Keratinocyte (primary cell): ENCODE results near the gene BBS9. TPM values are rescaled to one million over a fixed set of nuclear protein-coding genes. Genes with fewer than 3 reads are reported as not detected.

Experiments used
- DNase-seq: peaks from one replicate; pipeline ENCODE4 v3.0.0-alpha.2; 2011; ENCODE audit warnings: low read depth, missing footprints, low spot score
- FAIRE-seq: peaks from 2 replicates; lab custom pipeline; 2011; peaks lifted over from hg19 to GRCh38; lab: Jason Lieb, UNC
- H2AFZ ChIP-seq: 2 replicates; pipeline ENCODE4 v1.6.0; 2012; ENCODE audit warnings: low read length, control low read depth, inconsistent platforms; ENCODE audit not compliant: control insufficient read depth
- H3K27ac ChIP-seq: 2 replicates; pipeline ENCODE4 v1.5.1; 2011; ENCODE audit warnings: low read length; ENCODE audit not compliant: control insufficient read depth, insufficient read depth
- H3K27me3 ChIP-seq: 3 replicates; pipeline ENCODE4 v1.6.0; 2011; ENCODE audit warnings: low read length; ENCODE audit not compliant: control insufficient read depth, insufficient read depth; ENCODE audit errors: extremely low read depth
- H3K36me3 ChIP-seq, 2 experiments: 2 replicates in 1 of 2; 3 replicates in 1 of 2; pipeline ENCODE4 v1.5.1; 2011; ENCODE audit warnings: low read length in 2 of 2, mild to moderate bottlenecking in 1 of 2; ENCODE audit not compliant: control insufficient read depth in 2 of 2, insufficient read depth in 2 of 2; ENCODE audit errors: extremely low read depth in 1 of 2
- H3K4me1 ChIP-seq: 3 replicates; pipeline ENCODE4 v1.5.1; 2011; ENCODE audit warnings: low read length; ENCODE audit not compliant: control insufficient read depth, insufficient read depth; ENCODE audit errors: extremely low read depth
- H3K4me2 ChIP-seq: 3 replicates; pipeline ENCODE4 v1.6.0; 2011; ENCODE audit warnings: low read depth, low read length; ENCODE audit not compliant: control insufficient read depth, insufficient read depth; ENCODE audit errors: extremely low read depth
- H3K4me3 ChIP-seq, 3 experiments: fragments of 200-600 bp in 1 of 3; sonication (generic) in 1 of 3; 2 replicates in 2 of 3; 3 replicates in 1 of 3; pipeline ENCODE4 v1.5.1; 2011 to 2016; ENCODE audit warnings: low read length in 3 of 3, mild to moderate bottlenecking in 3 of 3, control low read depth in 2 of 3, inconsistent platforms in 1 of 3, low read depth in 1 of 3, mixed read lengths in 1 of 3, mixed run types in 1 of 3, moderate library complexity in 1 of 3; ENCODE audit not compliant: control insufficient read depth in 2 of 3, insufficient read depth in 2 of 3; ENCODE audit errors: extremely low read depth in 1 of 3
- H3K79me2 ChIP-seq: 2 replicates; pipeline ENCODE4 v1.6.0; 2012; ENCODE audit warnings: low read length; ENCODE audit not compliant: control insufficient read depth, insufficient read depth
- H3K9ac ChIP-seq: 3 replicates; pipeline ENCODE4 v1.6.0; 2011; ENCODE audit warnings: low read length; ENCODE audit not compliant: control insufficient read depth, insufficient read depth; ENCODE audit errors: extremely low read depth
- H3K9me1 ChIP-seq: 3 replicates; pipeline ENCODE4 v1.6.0; 2011; ENCODE audit warnings: low read length; ENCODE audit not compliant: control insufficient read depth, insufficient read depth; ENCODE audit errors: extremely low read depth
- H3K9me3 ChIP-seq: 2 replicates; pipeline ENCODE4 v1.5.1; 2012; ENCODE audit warnings: low read depth, low read length; ENCODE audit not compliant: control insufficient read depth
- H4K20me1 ChIP-seq: 3 replicates; pipeline ENCODE4 v1.6.0; 2011; ENCODE audit warnings: low read length; ENCODE audit not compliant: control insufficient read depth, insufficient read depth; ENCODE audit errors: extremely low read depth
- EZH2 ChIP-seq: IDR thresholded peaks from one replicate; pipeline ENCODE4 v1.6.1; 2012; ENCODE audit warnings: inconsistent platforms, mild to moderate bottlenecking, low read length, moderate library complexity
- dilution Hi-C: fragments of 300-500 bp; cut with MboI; formaldehyde crosslinking; loops from one replicate; pipeline ENCODE4 v1.7.0; 2020; ENCODE audit warnings: low sequenced_read_pairs; ENCODE audit not compliant: extremely low pct_ligation_motif_present
- polyA plus RNA-seq, 5 experiments: library from polyadenylated mRNA; depleted of rRNA in 3 of 5; stranded (reverse) in 3 of 5; stranded (forward) in 1 of 5; unstranded in 1 of 5; fragments of >200 nt; gene quantifications; 1 replicate in 1 of 5; 2 replicates in 3 of 5; 3 replicates in 1 of 5; pipeline versions ENCODE4 v1.2.1 to v1.2.3, GENCODE V29; 2011 to 2012; ENCODE audit warnings: missing spikeins in 2 of 5, low read depth in 1 of 5, low replicate concordance in 1 of 5
- TF ChIP-seq, protein P1 (sequence below), 3 experiments: IDR thresholded peaks in 1 of 3; conservative IDR thresholded peaks in 1 of 3; optimal IDR thresholded peaks in 1 of 3; 2 replicates in 2 of 3; 3 replicates in 1 of 3; pipeline versions ENCODE3 to v1.5.1; 2011; ENCODE audit warnings: low read length in 3 of 3, mild to moderate bottlenecking in 3 of 3, moderate library complexity in 2 of 3, control low read depth in 1 of 3, inconsistent platforms in 1 of 3; ENCODE audit not compliant: insufficient read depth in 2 of 3; ENCODE audit errors: extremely low read depth in 1 of 3

Gene BBS9
- polyA plus RNA-seq, 1 donor (not counting 4 experiments of a cell fraction or from before 2014, with no cell fraction given), result 7.6 TPM

DNA sequence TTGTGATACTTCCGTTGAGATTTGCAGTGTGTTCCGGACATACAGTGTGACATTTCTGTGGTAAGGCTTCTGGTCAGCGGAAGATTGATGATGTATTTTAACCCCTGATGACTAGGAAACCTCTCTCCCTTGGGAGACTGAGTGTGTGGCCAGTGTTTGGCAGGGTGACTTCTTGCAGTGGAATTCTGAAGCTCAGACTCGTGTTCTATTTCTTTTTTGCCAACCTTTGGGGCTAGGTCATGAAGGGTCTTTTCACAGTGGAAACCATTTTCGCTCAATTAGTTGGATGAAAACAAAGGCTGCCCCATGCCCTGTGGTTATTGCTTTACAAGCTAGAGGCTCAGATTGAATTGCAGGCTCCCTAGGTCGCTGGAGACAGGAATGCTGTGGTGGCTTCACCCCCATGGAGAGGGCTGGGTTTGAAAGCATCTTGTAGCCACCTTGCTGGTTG is 288.9 kb downstream of the BBS9 start:
- H3K9me3 ChIP-seq, result no peaks in the 10 kb centered on the region
- no peak overlapping the region for H3K9ac ChIP-seq
- no peaks in the 10 kb centered on the region for H3K27me3 ChIP-seq
- H2AFZ ChIP-seq, result no peak overlapping the region
- DNase-seq (no peak), FAIRE-seq (no peak)
- no peaks in the 10 kb centered on the region for H3K79me2 ChIP-seq
- TF ChIP-seq, protein P1, sequence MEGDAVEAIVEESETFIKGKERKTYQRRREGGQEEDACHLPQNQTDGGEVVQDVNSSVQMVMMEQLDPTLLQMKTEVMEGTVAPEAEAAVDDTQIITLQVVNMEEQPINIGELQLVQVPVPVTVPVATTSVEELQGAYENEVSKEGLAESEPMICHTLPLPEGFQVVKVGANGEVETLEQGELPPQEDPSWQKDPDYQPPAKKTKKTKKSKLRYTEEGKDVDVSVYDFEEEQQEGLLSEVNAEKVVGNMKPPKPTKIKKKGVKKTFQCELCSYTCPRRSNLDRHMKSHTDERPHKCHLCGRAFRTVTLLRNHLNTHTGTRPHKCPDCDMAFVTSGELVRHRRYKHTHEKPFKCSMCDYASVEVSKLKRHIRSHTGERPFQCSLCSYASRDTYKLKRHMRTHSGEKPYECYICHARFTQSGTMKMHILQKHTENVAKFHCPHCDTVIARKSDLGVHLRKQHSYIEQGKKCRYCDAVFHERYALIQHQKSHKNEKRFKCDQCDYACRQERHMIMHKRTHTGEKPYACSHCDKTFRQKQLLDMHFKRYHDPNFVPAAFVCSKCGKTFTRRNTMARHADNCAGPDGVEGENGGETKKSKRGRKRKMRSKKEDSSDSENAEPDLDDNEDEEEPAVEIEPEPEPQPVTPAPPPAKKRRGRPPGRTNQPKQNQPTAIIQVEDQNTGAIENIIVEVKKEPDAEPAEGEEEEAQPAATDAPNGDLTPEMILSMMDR (optimal IDR thresholded peaks at IDR 0.05 in 1 of 3, IDR thresholded peaks at IDR 0.05 in 1 of 3, conservative IDR thresholded peaks at IDR 0.05 in 1 of 3; ENCODE audit: extremely low read depth in 1 of 3, insufficient read depth in 2 of 3, low read length in 3 of 3), result no peak
- TF ChIP-seq EZH2, result no peak
- H3K27ac ChIP-seq, result no peak overlapping the region
- dilution Hi-C loops, result no loop called here
- no peaks in the 10 kb centered on the region for H3K36me3 ChIP-seq
- no peaks in the 10 kb centered on the region for H4K20me1 ChIP-seq
- H3K4me1 ChIP-seq, result no peaks in the 10 kb centered on the region
- no peaks in the 10 kb centered on the region for H3K9me1 ChIP-seq
- H3K4me3 ChIP-seq, result no peak overlapping the region
- no peak overlapping the region for H3K4me2 ChIP-seq

- Histone ChIP-seq H3K4me2 (no peak overlapping the region), H3K4me3 (no peak overlapping the region), H3K27ac (no peak overlapping the region), H3K9ac (no peak overlapping the region), H3K36me3 (no peaks in the 10 kb centered on the region), H2AFZ (no peak overlapping the region), H3K9me3 (no peaks in the 10 kb centered on the region), H3K4me1 (no peaks in the 10 kb centered on the region), H3K9me1 (no peaks in the 10 kb centered on the region), H3K79me2 (no peaks in the 10 kb centered on the region), H4K20me1 (no peaks in the 10 kb centered on the region), H3K27me3 (no peaks in the 10 kb centered on the region)
- DNase-seq (no peak), FAIRE-seq (no peak)
- TF ChIP-seq EZH2, result no peak
- TF ChIP-seq, protein P1 (optimal IDR thresholded peaks at IDR 0.05 in 1 of 3, IDR thresholded peaks at IDR 0.05 in 1 of 3, conservative IDR thresholded peaks at IDR 0.05 in 1 of 3; ENCODE audit: extremely low read depth in 1 of 3, insufficient read depth in 2 of 3, low read length in 3 of 3), result no peak
- dilution Hi-C loops, result no loop called here
Measured at GRCh38 chr7:33420311-33420940, 291.1 kb downstream of the BBS9 start.
